Measurements from ENCODE around the gene AKT1. TPM values are rescaled to one million over a fixed set of nuclear protein-coding genes. Genes with fewer than 3 reads are reported as not detected.

The AKT1 gene
- total RNA-seq, 1 donor from 2014 or later, result 144 TPM

DNA sequence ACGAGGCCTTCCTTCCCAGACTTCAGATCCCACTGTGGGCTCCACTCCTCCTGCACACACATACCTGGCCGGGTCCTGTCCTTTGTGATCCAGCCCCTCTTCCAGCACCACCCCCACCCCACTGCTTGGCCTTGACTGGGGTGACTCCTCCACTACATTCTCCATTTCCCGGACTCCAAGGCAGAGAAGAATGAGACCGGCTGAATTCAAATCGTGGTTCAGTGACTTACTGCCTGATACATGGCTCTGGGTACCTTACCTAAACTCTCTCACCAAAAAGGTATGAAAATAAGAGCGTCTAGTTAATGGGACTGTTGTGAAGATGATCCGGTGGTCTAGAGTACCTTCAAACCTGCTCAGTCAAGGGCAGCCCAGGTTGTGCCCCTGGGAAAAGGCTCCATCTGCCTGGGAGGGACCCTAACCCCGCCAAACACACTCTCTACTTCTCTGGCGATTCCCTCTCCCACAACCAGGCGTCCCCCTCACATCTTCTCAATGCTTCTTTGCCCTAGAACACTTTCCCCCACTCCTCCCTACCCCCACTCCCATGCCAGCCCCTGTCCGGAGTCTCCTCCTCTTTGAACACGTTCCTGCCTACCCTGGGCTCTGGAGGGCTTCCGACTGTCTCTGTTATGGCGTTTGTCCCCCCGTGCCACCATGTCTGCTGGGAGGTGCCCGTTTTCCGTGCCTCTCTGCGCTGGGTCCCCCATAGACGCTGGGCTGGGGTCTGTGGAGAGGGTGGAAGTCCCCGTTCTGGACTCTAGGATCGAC, 3.9 kb upstream of the AKT1 start:
- DNase-seq, result no peak
- intact Hi-C loops (cut with micrococcal nuclease), result no loop called here
- peaks cover 76% of the 10 kb centered on the region for H3K4me1 ChIP-seq

DNA sequence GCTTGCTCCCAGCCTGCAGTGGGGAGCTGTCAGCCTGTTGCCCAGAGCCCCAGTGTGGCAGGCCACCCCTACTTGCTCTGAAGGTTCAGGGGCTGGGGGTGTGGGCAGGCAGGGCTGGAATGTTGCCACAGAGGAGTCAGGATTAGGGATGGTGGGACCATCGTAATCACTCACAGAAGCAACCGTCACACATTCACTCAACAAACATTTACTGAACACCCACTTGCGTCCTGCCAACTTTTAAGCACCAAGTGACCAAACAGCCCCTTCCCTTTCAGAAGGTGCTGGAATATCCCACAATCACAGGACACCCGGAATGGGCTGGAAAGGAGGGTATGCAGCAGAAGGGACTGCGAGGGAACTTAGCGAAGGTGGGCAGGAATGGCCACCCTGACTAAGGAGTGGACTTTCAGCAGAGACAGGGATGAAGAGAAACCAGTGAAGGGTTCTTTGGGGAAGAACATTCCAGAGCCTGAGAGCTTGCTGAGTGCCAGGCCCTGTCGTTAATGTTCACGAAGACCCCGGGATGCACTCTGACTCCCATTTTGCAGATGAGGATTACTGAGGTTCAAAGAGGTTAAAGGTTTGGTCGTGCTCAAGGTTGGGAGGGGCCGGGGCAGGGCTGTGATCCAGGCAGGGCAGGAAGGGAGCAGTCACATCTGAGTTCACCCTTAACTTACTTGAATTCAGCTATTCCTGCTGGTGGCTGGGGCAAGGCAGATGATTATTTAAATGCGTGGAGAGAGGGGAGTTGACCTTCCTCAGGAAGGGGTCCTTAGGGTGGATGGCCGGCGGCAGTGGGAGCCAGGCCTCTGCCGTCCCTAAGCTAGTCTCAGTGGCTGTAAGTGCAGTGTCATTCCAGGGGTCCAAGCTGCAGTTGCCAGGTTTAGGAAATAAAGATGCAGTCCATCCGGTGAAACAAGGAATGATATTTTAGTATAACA, 3.0 kb upstream of the AKT1 start:
- TF ChIP-seq, protein P1, sequence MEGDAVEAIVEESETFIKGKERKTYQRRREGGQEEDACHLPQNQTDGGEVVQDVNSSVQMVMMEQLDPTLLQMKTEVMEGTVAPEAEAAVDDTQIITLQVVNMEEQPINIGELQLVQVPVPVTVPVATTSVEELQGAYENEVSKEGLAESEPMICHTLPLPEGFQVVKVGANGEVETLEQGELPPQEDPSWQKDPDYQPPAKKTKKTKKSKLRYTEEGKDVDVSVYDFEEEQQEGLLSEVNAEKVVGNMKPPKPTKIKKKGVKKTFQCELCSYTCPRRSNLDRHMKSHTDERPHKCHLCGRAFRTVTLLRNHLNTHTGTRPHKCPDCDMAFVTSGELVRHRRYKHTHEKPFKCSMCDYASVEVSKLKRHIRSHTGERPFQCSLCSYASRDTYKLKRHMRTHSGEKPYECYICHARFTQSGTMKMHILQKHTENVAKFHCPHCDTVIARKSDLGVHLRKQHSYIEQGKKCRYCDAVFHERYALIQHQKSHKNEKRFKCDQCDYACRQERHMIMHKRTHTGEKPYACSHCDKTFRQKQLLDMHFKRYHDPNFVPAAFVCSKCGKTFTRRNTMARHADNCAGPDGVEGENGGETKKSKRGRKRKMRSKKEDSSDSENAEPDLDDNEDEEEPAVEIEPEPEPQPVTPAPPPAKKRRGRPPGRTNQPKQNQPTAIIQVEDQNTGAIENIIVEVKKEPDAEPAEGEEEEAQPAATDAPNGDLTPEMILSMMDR (IDR thresholded peaks at IDR 0.05; ENCODE audit: borderline replicate concordance), result no peak
- Histone ChIP-seq H3K27me3 (ENCODE audit: low read depth) (no peaks in the 10 kb centered on the region), H3K36me3 (no peaks in the 10 kb centered on the region), H3K4me3 (no peak overlapping the region), H3K9me3 (replicated peaks) (no peaks in the 10 kb centered on the region), H3K4me1 (peaks cover 85% of the 10 kb centered on the region), H3K27ac (replicated peaks) (peak overlapping the region; percentile 99)
- DNase-seq, result no peak
- intact Hi-C loops (cut with micrococcal nuclease), result no loop called here

More for the DNA sequence above, 3.9 kb upstream of the AKT1 start:
- Histone ChIP-seq H3K9me3 (replicated peaks) (no peaks in the 10 kb centered on the region), H3K27me3 (ENCODE audit: low read depth) (no peaks in the 10 kb centered on the region), H3K4me3 (peak overlapping the region; percentile 91), H3K36me3 (no peaks in the 10 kb centered on the region), H3K27ac (replicated peaks) (peak overlapping the region; percentile 99)
- TF ChIP-seq, protein P1 (IDR thresholded peaks at IDR 0.05; ENCODE audit: borderline replicate concordance), result no peak

DNA sequence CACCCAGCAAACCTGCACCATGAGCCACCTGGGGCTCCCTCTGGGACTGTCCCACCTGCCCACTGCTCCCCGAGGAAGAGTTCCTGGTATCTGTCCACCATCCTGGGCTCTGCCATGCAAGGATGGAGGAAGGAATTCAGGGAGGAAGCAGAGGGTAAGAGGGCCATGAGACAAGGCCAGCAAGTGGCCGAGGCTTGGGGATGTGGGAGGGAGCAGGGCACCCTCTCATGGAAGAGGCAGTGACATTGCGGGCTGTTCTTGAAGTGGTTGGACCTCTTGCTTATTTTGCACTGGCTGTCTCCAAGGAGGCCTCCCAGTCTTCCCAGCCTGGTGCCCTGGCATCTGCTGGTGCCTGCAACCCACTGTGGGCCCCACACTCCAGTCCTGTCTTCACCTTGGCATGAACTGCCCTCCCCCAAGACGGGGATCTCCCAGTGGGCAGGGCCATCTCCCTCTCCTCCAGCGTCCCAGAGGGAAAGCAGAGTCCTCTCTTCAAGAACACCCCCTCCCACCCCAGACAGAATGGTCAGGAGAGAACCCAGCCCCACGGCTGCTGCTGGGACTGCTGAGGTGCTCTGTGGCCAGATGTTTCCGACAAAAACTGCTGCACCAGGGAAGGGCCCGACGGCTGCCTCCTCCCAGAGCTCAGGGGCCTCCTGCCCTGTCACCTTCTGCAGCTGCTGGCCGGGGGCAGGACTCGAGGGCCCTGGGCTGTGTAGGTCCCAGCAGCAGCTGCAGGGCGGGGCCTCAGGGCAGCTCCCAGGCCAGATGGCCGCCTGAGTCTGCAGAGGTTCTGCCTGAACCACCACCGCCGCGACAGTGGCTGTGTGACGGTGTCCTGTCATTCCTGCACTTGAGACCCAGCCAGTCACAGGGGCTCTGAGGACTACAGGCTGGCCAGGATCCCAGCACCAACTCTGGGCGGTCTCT, 1.8 kb upstream of the AKT1 start:
- intact Hi-C loops (cut with micrococcal nuclease), result no loop called here
- peak overlapping the region; percentile 99 for H3K27ac ChIP-seq (replicated peaks)
- DNase-seq, result peak; percentile 57
- H3K36me3 ChIP-seq, result no peaks in the 10 kb centered on the region
- H3K4me3 ChIP-seq, result no peak overlapping the region
- H3K4me1 ChIP-seq, result peaks cover 88% of the 10 kb centered on the region
- no peaks in the 10 kb centered on the region for H3K27me3 ChIP-seq (ENCODE audit: low read depth)
- TF ChIP-seq, protein P1 (IDR thresholded peaks at IDR 0.05; ENCODE audit: borderline replicate concordance), result no peak
- no peaks in the 10 kb centered on the region for H3K9me3 ChIP-seq (replicated peaks)

DNA sequence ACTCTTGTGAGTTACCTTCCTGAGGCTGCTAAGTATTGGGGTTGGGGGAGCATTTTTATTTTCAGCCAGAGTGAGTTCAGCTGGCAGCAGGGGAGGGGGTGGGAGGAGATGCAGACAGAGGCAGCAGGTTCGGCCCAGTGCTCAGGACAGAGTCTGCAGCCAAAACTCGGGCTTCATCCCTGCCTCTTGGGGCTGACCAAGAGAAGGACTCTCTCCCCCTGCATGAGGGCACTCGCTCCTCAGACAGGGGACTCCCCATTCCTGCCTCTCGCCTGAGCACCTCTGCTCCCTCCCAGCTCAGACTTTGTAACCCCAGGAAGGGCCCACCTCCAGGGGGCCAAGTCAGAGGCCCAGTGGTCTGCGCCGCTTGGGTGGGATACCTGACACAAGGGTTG, 1.1 kb upstream of the AKT1 start:
- intact Hi-C loops (cut with micrococcal nuclease), result no loop called here
- Histone ChIP-seq H3K9me3 (replicated peaks) (no peaks in the 10 kb centered on the region), H3K4me3 (no peak overlapping the region), H3K27me3 (ENCODE audit: low read depth) (no peaks in the 10 kb centered on the region), H3K27ac (replicated peaks) (peak overlapping the region; percentile 99), H3K4me1 (peaks cover 88% of the 10 kb centered on the region), H3K36me3 (peaks cover 6% of the 10 kb centered on the region)
- DNase-seq, result no peak
- TF ChIP-seq, protein P1 (IDR thresholded peaks at IDR 0.05; ENCODE audit: borderline replicate concordance), result no peak

All from left ventricle myocardium inferior (tissue), 1 donor.